Stimulated activated CD4-positive, alpha-beta T cell treated with anti-CD3 and anti-CD28 coated beads, Interleukin-12 subunit alpha, Interleukin-12 subunit beta, amount 100 ng/mL, for 4 hours (primary cell): ENCODE measurements around the gene SEZ6L2.
"Not testable (repeated sequence)": the region's sequence is repeated elsewhere in the genome, so short reads cannot be mapped to it uniquely, and the experiment has no call there.

Experiments used
- DNase-seq: peaks from one replicate; pipeline ENCODE4 v3.0.0-alpha.2; 2020

Gene SEZ6L2

DNA sequence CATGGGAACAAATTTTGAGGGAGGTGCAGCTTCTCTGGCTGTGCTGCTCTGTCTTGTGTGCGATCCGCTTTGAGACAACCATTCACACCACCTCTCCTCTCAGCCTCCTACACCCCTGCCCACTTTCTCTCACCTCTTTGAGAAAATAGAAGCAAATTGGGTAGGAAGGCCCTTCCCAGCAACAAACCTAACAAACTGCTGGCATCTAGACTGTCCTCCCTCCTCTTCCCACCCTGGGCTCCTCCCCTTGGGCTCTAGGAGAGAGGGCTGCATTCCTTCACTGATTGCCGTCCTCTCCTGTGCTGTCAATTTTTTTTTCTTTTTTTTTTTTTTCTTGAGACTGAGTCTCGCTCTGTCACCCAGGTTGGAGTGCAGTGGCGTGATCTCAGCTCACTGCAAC, 49.8 kb downstream of the SEZ6L2 start:
- no peak for DNase-seq

DNA sequence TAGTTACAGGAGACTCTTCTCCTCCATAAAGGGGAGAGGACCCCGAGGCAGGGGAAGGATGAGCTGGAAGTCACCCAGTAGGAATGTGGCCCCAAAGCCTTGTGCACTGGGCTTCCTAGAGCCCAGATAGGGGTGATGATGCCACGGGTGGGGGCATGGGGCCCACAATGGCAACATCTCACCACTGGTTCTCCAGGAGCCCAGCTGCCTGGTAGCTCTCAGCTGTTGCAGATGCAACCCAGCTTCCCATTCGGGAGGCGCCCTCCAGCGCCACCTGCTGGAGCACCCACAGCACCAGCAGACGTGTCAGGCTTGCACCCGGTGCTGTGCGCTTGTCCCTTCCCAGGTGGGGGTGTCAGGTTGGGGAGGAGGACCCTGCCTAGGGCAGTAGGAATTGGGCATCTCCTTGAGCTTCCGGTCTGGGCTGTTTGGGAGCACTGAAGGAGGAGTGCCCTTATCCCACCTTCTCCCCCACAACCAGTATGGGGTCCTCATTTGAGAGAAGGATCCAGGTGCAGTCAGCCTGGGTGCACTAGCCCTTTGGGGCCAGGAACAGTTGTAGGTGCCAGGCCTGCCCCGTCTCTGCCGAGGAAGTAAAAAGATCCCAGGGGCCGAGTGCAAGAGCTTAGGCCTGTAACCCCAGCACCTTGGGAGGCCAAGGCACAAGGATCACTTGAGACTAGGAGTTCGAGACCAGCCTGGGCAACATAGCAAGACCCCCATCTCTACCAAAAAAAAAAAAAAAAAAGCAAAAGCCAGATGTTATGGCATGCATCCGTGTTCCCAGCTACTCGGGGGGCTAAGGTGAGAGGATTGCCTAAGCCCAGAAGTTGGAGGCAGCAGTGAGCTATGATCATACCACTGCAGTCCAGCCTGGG, 50.7 kb downstream of the SEZ6L2 start:
- peak; percentile 85 for DNase-seq

DNA sequence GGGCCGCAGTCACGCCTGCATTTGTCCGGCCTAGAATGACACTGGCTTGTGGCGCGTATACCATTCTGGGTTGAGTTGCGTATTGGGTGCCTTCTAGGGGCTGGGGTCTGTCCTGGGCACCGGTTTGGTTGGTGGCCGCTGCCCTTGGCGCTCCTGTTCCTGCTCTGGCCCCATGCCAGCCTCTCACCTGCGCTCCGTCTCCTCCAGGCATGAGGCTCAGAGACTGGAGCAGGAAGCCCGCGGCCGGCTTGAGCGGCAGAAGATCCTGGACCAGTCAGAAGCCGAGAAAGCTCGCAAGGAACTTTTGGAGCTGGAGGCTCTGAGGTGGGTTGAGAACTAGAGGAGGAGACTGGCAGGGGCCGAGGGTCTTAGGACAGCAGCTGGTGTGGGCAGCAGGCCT, 53.7 kb downstream of the SEZ6L2 start:
- no peak for DNase-seq

DNA sequence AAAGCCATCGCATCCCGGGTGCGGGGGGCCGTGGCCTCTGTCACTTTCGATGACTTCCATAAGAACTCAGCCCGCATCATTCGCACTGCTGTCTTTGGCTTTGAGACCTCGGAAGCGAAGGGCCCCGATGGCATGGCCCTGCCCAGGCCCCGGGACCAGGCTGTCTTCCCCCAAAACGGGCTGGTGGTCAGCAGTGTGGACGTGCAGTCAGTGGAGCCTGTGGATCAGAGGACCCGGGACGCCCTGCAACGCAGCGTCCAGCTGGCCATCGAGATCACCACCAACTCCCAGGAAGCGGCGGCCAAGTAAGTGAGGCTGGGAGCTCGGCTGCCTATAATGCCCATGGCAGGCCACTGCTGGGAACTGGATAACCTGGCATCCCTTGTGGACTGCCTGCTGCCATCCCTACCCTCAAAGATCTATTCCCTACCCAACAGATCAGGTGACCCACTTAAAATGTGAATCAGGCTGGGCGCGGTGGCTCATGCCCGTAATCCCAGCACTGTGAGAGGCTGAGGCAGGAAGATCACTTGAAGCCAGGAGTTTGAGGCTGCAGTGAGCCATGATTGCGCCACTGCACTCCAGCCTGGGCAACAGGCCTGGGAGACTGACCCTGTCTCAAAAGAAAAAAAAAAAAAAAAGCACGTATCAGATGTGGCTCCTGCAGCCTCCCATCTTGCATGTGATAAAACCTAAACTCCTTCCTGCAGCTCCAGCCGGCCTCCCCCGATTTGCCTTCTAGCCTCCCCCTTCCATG, 54.6 kb downstream of the SEZ6L2 start:
- no peak for DNase-seq

DNA sequence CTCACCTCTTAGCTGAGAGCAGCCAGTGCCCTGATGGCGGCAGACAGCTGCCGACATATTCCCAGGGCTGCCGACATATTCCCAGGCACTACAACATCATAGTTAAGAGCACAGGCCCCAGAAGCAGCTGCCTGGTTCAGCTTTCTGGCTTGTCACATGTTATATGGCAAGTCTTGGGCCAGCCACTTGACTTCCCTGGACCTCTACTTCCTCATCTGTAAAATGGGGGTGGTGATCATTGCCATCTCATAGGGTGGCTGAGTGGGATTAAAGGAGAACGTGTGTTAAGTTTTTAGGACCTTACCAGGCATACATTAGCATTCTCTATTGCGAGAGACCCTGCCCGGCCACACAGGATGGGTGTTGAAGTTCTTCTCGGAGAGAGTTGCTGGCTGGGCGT, 55.4 kb downstream of the SEZ6L2 start:
- DNase-seq: no peak

DNA sequence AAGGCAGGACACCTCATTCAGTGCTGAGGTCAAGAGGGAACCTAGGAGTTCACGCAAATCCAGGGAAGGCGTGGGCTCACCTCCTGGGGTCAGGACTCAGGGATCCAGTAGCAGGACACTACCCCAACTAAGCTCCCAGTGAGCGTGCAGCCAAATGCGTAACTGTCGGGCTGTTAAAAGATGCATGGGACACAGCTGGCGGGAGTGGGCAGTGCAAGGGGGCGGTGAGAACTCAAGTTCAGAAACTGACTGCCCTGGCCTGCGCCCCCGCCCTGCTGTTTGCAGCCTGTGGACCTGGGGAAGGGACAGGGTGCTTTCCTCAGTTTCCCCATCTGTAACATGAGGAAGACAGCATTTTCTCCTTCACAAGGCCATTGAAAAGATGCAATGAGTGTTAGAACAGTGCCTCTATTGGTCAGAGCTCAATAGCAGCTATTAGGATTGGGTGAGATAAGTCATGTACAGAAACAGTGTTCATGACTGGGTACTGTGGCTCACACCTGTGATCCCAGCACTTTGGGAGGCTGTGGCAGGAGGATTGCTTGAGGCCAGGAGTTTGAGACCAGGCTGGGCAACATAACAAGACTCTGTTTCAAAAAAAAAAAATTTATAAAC, 56.5 kb downstream of the SEZ6L2 start:
- DNase-seq: no peak

DNA sequence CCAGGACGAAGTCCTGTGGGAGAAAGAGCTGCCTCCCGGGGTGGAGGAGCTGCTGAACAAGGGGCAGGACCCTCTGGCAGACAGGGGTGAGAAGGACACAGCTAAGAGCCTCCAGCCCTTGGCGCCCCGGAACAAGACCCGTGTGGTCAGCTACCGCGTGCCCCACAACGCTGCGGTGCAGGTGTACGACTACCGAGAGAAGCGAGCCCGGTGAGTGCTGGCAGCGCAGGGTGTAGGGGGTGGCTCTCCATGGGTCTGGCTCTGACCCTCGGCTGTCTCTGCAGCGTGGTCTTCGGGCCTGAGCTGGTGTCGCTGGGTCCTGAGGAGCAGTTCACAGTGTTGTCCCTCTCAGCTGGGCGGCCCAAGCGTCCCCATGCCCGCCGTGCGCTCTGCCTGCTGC, 57.7 kb downstream of the SEZ6L2 start:
- DNase-seq: no peak

DNA sequence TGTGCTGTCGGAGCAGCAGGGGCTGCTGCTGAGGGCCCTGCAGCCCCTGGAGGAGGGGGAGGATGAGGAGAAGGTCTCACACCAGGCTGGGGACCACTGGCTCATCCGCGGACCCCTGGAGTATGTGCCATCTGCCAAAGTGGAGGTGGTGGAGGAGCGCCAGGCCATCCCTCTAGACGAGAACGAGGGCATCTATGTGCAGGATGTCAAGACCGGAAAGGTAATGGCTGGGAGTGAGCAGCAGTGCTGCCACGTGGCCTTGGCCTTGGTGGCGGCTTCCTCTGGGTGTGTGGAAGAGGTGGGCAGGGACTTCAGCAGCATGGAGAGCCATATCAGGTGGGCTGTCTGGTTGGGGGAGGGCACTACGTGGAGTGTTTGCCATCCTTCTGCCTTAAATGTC, 59.1 kb downstream of the SEZ6L2 start:
- no peak for DNase-seq

DNA sequence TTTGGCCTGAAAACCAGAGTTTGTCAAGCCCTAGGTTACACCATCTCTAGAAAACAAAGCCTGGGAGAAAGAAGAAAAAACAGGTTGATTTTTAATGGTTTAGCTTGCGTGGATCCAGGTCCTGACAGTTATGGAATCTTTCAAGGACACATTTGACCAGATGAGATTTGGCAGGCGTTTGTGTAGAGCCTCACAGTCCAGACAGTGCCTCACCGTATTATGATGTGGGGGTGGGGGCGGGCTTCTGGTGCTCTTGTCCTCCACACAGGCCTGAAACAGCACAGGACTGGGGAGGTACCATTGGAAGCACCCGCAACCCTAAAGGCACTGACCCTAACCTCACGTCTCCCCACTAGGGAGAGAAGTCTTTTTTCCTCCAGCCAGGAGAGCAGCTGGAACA, 59.5 kb downstream of the SEZ6L2 start:
- no peak for DNase-seq

DNA sequence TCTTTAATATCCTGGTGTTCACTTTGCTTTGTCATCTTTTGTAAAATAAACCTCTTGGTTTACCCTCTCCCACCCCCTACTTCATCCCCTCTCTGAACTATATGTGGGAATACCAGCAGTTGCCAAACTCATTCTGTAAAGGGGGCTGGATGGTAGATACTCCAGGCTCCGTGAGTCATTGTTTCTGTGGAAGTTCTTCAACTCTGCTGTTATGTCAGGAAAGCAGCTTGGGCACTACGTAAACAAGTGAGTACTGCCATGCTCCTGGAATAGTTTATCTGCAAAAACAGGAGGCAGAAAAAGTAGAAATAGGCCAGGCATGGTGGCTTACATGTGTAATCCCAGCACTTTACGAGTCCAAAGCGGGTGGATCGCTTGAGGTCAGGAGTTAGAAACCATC, 61.5 kb downstream of the SEZ6L2 start:
- DNase-seq: no peak

DNA sequence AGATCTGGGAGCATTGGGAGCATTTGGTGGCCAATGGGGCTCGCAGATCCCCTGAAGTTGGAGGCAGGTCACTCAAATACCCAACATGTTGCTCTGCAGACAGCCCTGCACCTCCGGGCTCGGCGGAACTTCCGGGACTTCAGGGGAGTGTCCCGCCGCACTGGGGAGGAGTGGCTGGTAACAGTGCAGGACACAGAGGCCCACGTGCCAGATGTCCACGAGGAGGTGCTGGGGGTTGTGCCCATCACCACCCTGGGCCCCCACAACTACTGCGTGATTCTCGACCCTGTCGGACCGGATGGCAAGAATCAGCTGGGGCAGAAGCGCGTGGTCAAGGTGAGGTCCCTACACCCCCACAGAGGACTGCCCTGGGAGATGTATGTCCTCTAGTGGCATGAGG, 62.7 kb downstream of the SEZ6L2 start:
- DNase-seq: no peak

DNA sequence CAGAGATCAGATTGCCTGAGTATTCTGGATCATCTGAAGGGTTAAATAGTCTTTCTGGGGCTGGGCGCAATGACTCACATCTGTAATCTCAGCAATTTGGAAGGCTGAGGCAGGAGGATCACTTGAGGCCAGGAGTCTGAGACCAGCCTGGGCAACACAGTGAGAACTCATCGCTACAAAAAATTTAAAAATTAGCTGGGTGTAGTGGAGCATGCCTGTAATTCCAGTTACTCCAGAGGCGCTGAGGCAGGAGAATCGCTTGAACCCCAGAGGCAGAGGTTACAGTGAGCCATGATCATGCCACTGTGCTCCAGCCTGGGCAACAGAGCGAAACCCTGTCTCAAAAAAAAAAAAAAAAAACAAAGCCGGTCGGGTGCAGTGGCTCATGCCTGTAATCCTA, 63.4 kb downstream of the SEZ6L2 start:
- no peak for DNase-seq

DNA sequence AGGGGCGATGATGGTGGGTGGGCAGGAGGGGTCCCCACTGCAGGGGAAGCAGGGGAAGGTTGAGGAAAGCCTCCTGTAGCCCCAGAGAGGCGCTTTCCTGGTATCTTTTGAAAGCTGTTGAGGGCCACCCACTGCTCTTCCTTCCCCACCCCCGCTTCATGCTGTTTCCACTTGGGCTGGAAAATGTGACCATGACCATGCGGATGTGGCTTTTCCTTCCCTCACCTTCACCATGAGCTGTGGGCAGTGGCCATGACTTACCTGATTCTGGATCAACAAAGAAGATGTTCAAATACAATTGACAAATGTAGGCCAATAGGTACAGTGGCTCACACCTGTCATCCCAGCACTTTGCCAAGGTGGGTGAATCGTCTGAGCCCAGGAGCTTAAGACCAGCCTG, 65.3 kb downstream of the SEZ6L2 start:
- DNase-seq: no peak

DNA sequence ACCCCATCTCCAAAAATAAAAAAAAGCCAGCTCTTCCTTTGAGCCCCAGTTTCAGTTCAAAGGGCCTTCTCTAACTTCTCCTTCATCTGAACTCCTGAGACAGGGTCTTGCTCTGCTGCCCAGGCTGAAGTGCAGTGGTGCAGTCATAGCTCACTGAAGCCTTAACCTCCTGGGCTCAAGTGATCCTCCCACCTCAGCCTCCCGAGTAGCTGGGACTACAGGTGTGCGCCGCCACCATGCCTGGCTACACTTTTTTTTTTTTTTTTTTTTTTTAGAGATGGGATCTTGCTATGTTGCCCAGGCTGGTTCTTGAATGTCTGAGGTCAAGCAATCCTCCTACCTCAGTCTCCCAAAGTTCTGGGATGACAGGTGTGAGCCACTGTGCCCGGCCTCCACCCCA, 66.1 kb downstream of the SEZ6L2 start:
- DNase-seq: not testable (repeated sequence)

DNA sequence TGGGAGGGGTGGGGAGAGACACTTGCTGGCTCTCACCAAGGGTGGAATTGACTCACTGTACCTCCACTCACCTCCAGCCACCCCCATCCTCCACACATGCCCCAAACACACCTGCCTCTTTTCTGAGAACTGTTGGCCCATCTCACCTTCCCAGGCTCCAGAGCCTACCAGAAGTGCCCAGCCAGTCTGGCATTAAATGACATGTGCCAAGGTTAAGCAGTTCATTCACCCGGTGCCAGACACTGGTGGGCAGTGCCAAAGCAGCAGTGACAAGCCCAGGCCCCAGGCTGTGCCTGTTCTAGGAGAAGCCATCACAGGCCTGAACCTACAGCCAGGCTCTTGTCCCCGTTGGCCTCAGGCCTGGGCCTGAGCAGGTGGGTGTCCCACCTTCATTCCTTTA, 67.9 kb downstream of the SEZ6L2 start:
- no peak for DNase-seq

DNA sequence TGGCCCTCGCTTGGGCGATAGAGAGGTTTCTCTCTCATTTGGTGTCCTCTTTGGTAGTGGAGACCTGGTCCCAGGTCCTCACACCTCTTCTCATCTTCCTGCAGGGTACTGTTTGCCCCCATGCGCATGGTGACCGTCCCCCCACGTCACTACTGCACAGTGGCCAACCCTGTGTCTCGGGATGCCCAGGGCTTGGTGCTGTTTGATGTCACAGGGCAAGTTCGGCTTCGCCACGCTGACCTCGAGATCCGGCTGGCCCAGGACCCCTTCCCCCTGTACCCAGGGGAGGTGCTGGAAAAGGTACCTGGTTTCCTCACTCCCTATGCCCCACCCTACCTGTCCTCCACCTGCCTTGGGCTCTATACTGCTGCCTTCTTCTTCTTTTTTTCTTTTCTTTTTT, 68.6 kb downstream of the SEZ6L2 start:
- DNase-seq: no peak

DNA sequence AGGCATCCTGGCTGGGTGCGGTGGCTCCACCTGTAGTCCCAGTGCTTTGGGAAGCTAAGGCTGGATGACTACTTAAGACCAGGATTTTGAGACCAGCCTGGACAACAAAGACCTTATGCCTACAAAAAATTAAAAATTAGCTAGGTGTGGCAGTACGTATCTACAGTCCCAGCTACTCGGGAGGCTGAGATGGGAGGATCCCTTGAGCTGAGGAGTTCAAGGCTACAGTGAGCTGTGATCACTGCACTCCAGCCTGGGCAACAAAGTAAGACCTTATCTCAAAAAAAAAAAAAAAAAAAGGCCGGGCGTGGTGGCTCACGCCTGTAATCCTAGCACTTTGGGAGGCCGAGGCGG, 73.0 kb downstream of the SEZ6L2 start:
- DNase-seq: no peak

DNA sequence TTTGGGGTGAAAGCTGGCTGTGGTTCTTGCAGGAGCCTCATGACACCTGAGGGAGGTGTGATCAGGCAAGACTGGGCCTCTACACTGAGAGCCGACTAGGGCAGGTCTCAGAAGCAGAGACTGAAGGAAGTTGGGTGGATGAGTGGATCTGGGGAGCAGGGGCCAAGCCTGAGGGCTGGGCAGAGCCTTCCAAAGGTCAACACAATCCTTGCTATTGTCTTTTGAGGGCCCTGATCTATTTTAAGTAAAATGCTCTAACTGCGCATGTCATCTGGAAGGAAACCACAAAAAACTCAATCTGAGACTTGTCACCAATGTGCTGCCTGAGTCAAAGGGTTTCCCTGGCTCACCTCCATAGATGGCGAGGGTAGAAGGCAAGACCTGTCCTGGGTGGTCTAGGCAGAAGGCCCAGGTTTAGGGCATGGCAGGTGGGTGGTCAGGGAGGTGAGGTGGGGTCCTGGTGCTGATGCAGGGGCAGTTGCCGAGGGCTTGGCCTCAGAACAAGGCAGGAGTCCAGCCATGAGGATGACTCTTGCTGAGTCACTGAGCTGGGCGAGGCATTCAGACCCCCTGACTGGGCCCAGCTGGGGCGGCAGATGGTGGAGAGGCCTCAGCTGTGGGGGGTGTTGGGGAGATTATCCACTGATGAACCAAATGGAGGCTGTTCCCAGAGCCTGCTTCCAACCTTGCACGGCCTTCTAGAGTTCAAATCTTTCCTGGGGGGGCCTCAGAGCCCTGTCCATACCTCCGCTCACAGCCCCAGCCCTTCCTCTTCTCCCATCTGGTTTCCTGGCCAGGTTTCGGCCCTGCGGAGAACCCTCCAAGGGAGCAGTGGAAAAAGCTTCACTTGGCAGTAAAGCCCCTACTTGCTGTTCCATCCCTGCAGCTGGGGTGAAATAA, 74.0 kb downstream of the SEZ6L2 start:
- no peak for DNase-seq

DNA sequence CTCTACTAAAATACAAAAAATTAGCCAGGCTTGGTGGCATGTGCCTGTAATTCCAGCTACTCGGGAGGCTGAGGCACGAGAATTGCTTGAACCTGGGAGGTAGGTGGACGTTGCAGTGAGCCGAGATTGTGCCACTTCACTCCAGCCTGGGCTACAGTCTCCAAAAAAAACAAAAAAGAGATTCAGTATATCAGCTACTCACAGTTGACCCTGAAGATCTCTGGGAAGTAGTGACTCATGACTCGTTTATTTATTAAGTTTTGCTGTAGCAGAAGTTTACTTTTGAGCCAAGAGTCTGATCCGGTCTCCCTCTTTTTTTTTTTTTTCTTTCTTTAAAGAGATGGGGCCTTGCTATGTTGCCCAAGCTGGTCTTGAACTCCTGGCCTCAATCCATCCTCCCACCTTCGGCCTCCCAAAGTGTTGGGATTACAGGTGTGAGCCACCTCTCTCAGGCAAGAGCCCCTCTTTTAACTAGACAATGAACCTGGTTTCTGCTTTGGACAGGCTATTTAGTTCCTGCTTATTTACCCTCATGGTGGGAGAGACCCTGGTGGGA, 74.7 kb downstream of the SEZ6L2 start:
- DNase-seq: no peak

DNA sequence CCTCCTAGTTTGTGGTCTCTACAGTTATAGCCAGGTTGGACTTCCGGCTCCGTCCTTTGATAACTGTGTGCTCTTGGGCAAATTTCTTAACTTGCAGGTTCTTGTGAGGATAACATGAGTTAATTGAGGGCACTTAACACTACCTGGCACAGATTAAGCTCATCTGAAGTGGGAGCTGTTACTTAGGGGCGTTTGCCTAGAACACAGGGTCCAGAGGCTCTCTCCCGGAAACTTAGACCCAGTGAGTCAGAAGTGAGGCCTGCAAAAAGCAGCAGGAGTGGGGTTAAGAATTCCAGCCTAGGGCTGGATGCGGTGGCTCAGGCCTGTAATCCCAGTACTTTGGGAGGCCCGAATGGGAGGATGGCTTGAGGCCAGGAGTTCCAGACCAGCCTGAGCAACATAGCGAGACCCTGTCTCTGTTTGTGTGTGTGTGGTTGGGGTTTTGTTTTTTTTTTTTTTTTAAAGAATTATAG, 77.7 kb downstream of the SEZ6L2 start:
- DNase-seq: no peak
